RWPE2 (cell line): ENCODE results near the gene OR11H6.
A peak's percentile ranks its signal among the peaks of the same experiment; 100 is the strongest.
"Not testable (repeated sequence)": the region's sequence is repeated elsewhere in the genome, so short reads cannot be mapped to it uniquely, and the experiment has no call there.

Experiments
- ATAC-seq: fragments of 200-7000 bp; cut with Tn5 transposase; 3 replicates; pipeline ENCODE4 v1.9.1; 2021; ENCODE audit warnings: low read depth
- DNase-seq: peaks from one replicate; pipeline ENCODE4 v3.0.0-alpha.2; 2020; ENCODE audit warnings: low spot score
- H3K27ac ChIP-seq: fragments of 450-650 bp; 2 replicates; pipeline ENCODE4 v1.5.1; 2017; ENCODE audit warnings: mild to moderate bottlenecking; ENCODE audit not compliant: poor library complexity, severe bottlenecking
- H3K27me3 ChIP-seq: fragments of 250-450 bp; sonication (Bioruptor Pico); 2 replicates; pipeline ENCODE4 v1.5.1; 2021; ENCODE audit warnings: mild to moderate bottlenecking, moderate library complexity; ENCODE audit not compliant: insufficient read depth, poor library complexity, severe bottlenecking
- H3K36me3 ChIP-seq: fragments of 250-450 bp; sonication (Bioruptor Pico); 2 replicates; pipeline ENCODE4 v1.5.1; 2020; ENCODE audit warnings: low read depth, mild to moderate bottlenecking, moderate library complexity
- H3K4me1 ChIP-seq: fragments of 250-450 bp; sonication (Bioruptor Pico); 2 replicates; pipeline ENCODE4 v1.5.1; 2021; ENCODE audit warnings: mild to moderate bottlenecking, moderate library complexity; ENCODE audit not compliant: insufficient read depth, poor library complexity, severe bottlenecking
- H3K4me3 ChIP-seq: fragments of 250-450 bp; sonication (Bioruptor Pico); 2 replicates; pipeline ENCODE4 v1.5.1; 2021; ENCODE audit warnings: mild to moderate bottlenecking, moderate library complexity; ENCODE audit not compliant: severe bottlenecking
- H3K9me3 ChIP-seq: fragments of 250-450 bp; sonication (Bioruptor Pico); 2 replicates; pipeline ENCODE4 v1.5.1; 2021; ENCODE audit warnings: mild to moderate bottlenecking, moderate library complexity; ENCODE audit not compliant: severe bottlenecking
- TF ChIP-seq, protein P1 (sequence below): fragments of 450-650 bp; IDR thresholded peaks from one replicate; pipeline ENCODE4 v1.5.1; 2017; ENCODE audit warnings: mild to moderate bottlenecking, moderate library complexity; ENCODE audit not compliant: poor library complexity, severe bottlenecking

Gene OR11H6

DNA sequence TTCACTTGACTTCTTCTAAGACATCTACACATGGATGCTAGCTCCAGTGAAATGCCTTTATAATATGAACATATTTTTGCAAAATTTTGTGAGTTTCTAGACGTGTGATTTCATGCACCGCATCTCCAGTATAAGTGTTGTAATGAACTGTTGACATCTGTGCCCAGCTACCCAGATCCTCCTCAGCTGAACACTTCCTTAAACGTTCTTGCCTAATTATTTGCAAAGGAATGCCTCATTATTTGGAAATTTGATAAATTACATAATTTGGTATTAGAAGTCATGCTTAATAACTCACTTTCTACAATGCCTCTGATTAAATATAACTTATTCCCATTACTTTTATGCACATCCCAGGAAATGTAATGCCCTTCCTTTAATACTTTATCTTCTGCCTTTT, 18.8 kb upstream of the OR11H6 start:
- TF ChIP-seq, protein P1, sequence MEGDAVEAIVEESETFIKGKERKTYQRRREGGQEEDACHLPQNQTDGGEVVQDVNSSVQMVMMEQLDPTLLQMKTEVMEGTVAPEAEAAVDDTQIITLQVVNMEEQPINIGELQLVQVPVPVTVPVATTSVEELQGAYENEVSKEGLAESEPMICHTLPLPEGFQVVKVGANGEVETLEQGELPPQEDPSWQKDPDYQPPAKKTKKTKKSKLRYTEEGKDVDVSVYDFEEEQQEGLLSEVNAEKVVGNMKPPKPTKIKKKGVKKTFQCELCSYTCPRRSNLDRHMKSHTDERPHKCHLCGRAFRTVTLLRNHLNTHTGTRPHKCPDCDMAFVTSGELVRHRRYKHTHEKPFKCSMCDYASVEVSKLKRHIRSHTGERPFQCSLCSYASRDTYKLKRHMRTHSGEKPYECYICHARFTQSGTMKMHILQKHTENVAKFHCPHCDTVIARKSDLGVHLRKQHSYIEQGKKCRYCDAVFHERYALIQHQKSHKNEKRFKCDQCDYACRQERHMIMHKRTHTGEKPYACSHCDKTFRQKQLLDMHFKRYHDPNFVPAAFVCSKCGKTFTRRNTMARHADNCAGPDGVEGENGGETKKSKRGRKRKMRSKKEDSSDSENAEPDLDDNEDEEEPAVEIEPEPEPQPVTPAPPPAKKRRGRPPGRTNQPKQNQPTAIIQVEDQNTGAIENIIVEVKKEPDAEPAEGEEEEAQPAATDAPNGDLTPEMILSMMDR: no peak
- no peaks in the 10 kb centered on the region for H3K36me3 ChIP-seq
- no peaks in the 10 kb centered on the region for H3K4me1 ChIP-seq
- DNase-seq: no peak
- H3K27ac ChIP-seq: no peak overlapping the region
- no peaks in the 10 kb centered on the region for H3K9me3 ChIP-seq
- no peak overlapping the region for H3K4me3 ChIP-seq
- no peak for ATAC-seq
- peaks cover 9% of the 10 kb centered on the region for H3K27me3 ChIP-seq

DNA sequence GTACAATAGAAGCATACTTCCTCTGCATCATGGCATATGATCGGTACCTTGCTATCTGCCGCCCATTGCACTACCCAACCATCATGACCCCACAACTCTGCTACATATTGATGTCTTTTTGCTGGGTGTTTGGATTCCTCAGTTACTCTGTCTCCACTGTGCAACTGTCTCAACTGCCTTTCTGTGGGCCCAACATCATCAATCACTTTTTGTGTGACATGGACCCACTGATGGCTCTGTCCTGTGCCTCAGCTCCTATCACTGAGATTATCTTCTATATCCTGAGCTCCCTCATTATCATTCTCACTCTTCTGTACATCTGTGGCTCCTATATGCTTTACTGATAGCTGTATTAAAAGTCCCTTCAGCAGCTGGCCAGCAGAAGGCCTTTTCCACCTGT, 13.9 kb upstream of the OR11H6 start:
- DNase-seq: no peak
- Histone ChIP-seq H3K27ac (no peak overlapping the region), H3K4me3 (no peak overlapping the region), H3K27me3 (peaks cover 3% of the 10 kb centered on the region), H3K9me3 (no peaks in the 10 kb centered on the region), H3K4me1 (no peaks in the 10 kb centered on the region), H3K36me3 (no peaks in the 10 kb centered on the region)
- no peak for ATAC-seq
- TF ChIP-seq, protein P1: no peak

DNA sequence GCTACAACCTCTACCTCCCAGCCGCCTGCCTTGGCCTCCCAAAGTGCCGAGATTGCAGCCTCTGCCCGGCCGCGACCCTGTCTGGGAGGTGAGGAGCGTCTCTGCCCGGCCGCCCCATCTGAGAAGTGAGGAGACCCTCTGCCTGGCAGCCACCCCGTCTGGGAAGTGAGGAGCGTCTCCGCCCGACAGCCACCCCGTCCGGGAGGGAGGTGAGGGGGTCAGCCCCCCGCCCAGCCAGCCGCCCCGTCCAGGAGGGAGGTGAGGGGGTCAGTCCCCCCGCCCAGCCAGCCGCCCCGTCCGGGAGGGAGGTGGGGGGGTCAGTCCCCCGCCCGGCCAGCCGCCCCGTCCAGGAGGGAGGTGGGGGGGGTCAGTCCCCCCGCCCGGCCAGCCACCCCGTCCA, 11.1 kb upstream of the OR11H6 start:
- not testable (repeated sequence) for H3K27me3 ChIP-seq, ATAC-seq, DNase-seq, H3K4me1 ChIP-seq, H3K27ac ChIP-seq, H3K36me3 ChIP-seq, H3K4me3 ChIP-seq, H3K9me3 ChIP-seq

DNA sequence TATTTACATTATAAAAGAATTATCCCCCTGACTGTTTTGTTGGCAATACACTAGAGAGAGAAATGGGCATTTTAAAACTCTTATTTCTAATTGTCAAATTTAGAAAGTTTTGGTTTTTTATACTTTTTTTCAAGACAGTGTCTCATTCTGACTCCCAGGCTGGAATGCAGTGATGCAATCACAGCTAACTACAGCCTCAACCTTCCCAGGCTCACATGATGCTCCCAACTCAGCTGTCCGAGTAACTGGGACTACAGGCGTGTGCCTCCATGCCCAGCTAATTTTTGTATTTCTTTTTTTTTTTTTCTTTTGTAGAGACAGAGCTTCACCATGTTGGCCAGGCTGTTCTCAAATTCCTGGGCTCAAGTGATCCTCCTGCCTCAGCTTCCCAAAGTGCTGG, 8.3 kb upstream of the OR11H6 start:
- no peak for DNase-seq
- TF ChIP-seq, protein P1: no peak

DNA sequence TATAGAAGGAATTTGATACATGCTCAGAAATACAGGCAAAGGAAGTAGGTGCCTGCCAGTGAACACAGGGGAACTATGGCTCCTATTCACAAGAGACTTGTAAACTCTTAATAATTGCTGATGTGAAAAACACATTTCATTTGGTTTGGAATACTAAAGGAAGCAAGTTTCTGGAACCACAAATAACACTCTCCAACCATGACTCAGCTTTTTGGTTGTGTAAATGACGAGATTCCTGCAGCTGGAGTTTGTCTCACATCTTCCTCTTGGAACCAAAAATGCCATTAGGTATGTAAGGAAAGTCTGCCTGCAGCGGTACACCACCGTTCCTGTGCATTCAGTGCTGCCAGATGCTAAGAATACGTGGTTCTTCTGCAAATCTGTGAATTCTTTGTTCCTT, 4.5 kb upstream of the OR11H6 start:
- Histone ChIP-seq H3K27me3 (no peaks in the 10 kb centered on the region), H3K27ac (no peak overlapping the region), H3K36me3 (no peaks in the 10 kb centered on the region), H3K4me1 (no peaks in the 10 kb centered on the region), H3K9me3 (no peaks in the 10 kb centered on the region), H3K4me3 (no peak overlapping the region)
- ATAC-seq (peak; percentile 25; the same call in 1 of the 3 replicates), DNase-seq (no peak)
- TF ChIP-seq, protein P1: no peak

More for the DNA sequence above, 8.3 kb upstream of the OR11H6 start:
- Histone ChIP-seq H3K27ac (no peak overlapping the region), H3K4me3 (no peak overlapping the region), H3K4me1 (no peaks in the 10 kb centered on the region), H3K36me3 (no peaks in the 10 kb centered on the region), H3K9me3 (no peaks in the 10 kb centered on the region), H3K27me3 (no peaks in the 10 kb centered on the region)
- no peak for ATAC-seq
